Activated gamma-delta T cell (primary cell): ENCODE measurements around the gene PDZRN3.

Source experiments
- DNase-seq: peaks from one replicate; lab custom pipeline; 2025; lab: John Stamatoyannopoulos, UW

Gene PDZRN3

DNA sequence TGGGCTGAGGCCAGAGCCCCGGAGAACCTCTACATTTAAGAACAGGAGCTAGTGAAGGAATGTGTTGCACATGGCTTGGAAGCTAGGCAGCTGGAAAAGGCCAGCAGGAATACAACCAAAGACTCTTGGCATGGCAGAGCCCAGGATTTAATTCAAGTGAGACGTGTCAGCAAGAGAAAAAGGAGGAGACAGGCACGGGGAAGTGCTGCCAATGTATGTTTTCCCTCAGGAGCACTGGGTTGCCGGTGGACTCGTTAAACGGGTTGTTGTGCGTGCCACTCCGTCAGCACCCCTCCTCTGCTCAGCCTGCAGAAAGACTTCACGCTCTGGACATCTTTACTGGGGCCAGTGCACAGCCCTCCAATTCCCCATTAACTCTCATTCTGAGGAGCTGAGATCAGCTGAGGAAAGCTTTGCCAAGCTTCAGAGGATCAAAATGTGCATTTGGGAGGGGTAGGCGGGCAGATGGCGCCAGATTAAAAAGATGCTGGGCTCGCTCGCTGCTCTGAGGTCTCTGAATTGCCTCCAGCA is 103.7 kb downstream of the PDZRN3 start:
- DNase-seq, result no peak

GRCh38 chr3:73516631-73517030 is 108.1 kb downstream of the PDZRN3 start:
- DNase-seq, result no peak

GRCh38 chr3:73513260-73513659 is 111.5 kb downstream of the PDZRN3 start:
- DNase-seq, result no peak

- DNase-seq, result no peak
These were observed 112.9 kb downstream of the PDZRN3 start for GRCh38 chr3:73511571-73512525.

GRCh38 chr3:73510784-73511183 is 114.0 kb downstream of the PDZRN3 start:
- no peak for DNase-seq

DNA sequence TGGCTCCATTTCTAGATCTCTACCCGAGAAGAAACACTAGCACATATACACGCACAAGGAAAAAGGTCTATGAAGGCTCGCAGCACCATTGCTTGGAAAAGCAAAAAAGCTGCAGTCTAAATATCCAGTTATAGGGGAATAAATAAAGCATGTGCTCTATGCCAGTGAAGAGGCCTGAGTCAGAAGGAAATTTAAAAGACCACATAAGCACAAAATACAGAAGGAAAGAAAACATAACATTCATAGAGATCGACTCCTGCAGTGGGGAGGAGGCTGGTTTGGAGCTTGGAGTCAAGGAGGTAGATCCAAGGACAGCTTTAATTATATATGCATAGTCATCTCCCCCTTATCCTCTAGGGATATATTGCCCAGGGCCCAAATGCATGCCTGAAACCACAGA is 114.4 kb downstream of the PDZRN3 start:
- no peak for DNase-seq

GRCh38 chr3:73509816-73510215 is 114.9 kb downstream of the PDZRN3 start:
- no peak for DNase-seq

GRCh38 chr3:73509066-73509465 is 115.7 kb downstream of the PDZRN3 start:
- no peak for DNase-seq

GRCh38 chr3:73508330-73508954 is 116.3 kb downstream of the PDZRN3 start:
- DNase-seq, result no peak

DNA sequence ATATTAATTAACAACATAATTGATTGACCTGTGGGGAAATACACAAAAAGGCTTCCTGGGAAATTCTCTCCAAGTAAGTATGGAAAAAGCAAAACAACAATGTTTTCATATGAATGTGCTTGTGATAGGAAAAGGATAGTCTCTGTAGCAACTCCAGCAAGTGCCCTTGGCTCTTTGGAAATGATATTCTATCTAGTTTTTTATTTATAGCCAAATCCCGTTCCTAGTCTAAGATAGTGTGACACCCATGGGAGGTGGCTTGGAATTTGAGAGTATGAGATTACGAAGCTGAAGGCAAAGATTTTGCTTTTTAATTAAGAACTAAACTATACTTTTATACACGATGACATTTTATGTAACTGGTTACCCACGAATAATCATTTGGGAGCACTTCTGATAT is 119.9 kb downstream of the PDZRN3 start:
- no peak for DNase-seq

GRCh38 chr3:73504239-73504638 is 120.5 kb downstream of the PDZRN3 start:
- DNase-seq, result no peak

DNA sequence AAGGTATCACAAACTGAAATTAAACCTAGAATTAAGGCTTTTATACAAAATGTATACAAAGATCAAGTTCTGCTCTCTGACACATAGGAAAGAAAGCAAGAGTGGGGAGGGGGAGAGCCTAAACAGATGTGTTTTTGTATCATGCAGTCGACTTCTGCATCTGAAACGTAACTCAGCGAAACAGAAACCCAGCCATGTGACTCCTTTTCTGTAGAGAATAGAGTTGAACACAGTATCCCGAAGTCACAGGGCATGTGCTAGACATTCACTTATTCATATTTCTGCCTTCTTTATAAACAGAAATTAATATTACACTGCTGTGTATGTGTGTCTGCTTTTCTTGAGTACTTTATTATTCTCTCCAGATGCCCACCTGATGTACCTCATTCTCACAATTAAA is 121.0 kb downstream of the PDZRN3 start:
- no peak for DNase-seq

GRCh38 chr3:73502609-73503583 is 121.8 kb downstream of the PDZRN3 start:
- no peak for DNase-seq

DNA sequence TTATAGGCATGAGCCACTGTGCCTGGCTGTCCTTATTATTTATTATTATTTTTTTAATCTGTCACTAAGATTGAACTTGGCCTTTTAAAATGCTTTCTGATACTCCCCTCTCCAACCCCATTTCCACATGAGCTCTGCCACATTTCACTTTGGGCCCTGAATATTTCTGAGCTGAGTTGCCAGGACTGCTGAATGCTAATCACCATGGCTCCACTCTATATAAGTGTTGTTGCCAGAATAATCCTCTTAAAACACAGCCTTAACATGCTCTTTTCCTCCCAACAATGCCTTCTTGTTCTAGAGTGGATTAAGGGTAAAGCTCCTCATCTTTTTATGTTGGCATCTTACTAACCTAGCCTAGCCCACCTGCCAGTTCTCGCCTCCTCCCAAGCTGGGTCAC is 124.4 kb downstream of the PDZRN3 start:
- DNase-seq, result no peak

GRCh38 chr3:73499787-73500186 is 125.0 kb downstream of the PDZRN3 start:
- DNase-seq, result no peak

GRCh38 chr3:73498764-73499622 is 125.7 kb downstream of the PDZRN3 start:
- DNase-seq, result no peak

DNA sequence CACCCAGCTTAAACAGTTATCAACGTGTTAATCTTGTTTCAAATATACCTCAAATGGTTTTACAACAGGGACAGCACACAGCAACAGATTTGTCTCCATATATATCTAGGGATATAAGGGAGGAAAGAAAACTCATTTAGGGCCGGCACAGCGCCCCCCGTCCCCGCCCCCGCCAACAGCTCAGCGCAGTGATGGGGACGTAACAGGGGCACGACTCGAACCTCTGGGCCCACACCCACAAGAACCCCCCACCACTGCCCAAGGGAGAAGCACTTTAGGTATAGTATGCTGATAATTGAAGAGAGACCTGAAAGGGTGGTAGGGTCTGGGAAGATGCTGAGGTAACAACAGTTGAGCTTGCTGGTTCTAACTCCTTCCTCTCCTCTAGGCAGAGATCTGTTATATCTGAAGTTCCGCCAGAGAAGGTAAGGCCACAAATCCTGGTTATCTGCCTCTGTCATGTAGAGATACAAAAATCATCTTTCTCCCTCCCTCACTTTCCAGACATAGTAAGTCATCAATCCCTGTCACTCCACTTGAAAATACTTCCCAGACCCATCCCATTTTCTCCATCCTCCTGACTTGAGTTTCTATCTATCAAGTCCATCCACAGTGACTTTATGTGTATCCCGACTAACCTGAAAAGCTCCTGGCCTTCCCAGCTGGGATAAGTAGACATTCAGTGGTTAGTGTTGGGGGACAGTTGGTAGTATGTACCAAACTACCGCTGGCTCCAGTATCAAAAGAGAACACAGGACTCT is 126.9 kb downstream of the PDZRN3 start:
- DNase-seq, result no peak

DNA sequence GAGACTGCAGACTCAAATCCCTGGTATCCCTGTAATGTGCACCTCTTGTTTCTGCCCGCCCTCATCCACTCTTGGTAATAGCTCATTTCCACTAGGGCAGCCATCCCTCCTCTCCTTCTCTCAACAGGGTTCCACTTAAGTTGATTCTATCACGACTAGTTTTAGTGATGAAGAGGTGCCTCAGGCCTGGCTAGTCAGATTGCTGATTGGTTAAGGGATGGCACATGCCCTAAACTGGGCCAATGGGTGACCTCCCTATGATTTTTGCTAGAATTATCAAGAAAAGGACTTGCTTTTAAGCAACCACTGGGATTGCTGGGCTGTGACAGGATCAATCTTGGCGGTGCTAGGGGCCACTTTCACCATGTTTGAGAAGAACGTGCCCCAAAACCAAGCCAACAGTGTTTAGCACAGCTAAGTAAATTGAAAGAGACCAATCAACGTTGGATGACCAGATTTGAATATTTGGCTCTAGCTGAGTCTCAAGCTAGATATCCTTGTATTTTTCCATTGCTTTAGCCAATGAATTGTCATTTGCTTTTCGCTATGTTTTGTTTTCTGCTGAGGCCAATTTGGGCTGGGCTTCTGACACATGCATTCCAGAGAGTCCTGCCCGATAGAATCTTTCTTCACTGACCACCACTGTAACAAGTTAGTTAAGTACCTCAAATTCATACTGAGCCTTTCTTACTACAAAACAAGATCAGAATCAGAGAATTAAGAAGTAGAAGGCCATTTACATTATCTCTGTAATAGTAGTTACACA is 131.0 kb downstream of the PDZRN3 start:
- DNase-seq, result no peak

- DNase-seq, result no peak
These were observed 132.6 kb downstream of the PDZRN3 start for GRCh38 chr3:73492186-73492585.
